Measurements from ENCODE around the gene RBM33. TPM values are rescaled to one million over a fixed set of nuclear protein-coding genes. Genes with fewer than 3 reads are reported as not detected.

Gene RBM33
- total and polyA plus RNA-seq, 9 of the 15 experiments (the other 6 are each of a cell fraction or from before 2014, with no cell fraction given), result 4.4 to 80.7 (median 27.3) TPM

GRCh38 chr7:155735442-155736115, 91.1 kb downstream of the RBM33 start:
- ATAC-seq (no peak), DNase-seq (ENCODE audit: extremely low read depth in 1 of 4, low spot score in 3 of 4) (no peak), FAIRE-seq (no peak)
- H3K27me3 ChIP-seq (ENCODE audit: control insufficient read depth in 2 of 2, insufficient read depth in 2 of 2, low read length in 2 of 2), result no peaks in the 10 kb centered on the region
- H3K27ac ChIP-seq (ENCODE audit: extremely low read depth, low read depth, low read length), result no peak overlapping the region
- no peak overlapping the region for H3K9ac ChIP-seq (ENCODE audit: insufficient read depth in 1 of 2, low read depth in 2 of 2, low read length in 2 of 2)
- H3K9me1 ChIP-seq (ENCODE audit: control insufficient read depth, insufficient read depth, low read length), result peaks cover 4% of the 10 kb centered on the region
- BruUV-seq (replicated peaks), result no TSS peak
- no peak overlapping the region for H3K4me2 ChIP-seq (ENCODE audit: insufficient read depth, low read length)
- no peaks in the 10 kb centered on the region for H3K9me3 ChIP-seq (replicated peaks; ENCODE audit: control insufficient read depth, insufficient read depth, low read depth, low read length)
- peaks cover 86% of the 10 kb centered on the region for H3K36me3 ChIP-seq (ENCODE audit: control insufficient read depth, insufficient read depth, low read length)
- intact Hi-C loops (cut with micrococcal nuclease) (no loop called here), in situ Hi-C loops (cut with MboI) (no loop called here)
- TF ChIP-seq FOS (IDR thresholded peaks at IDR 0.05; ENCODE audit: extremely low read depth, insufficient read length), result no peak
- no peak for TF ChIP-seq ELK3 (CRISPR knock-in tag; IDR thresholded peaks at IDR 0.05)
- TF ChIP-seq CEBPB (tag; IDR thresholded peaks at IDR 0.05), result peak; percentile 41; the same call in 1 of the 2 replicates
- POLR2A ChIA-PET, result no interaction called here
- H2AFZ ChIP-seq (ENCODE audit: low read depth, low read length), result no peak overlapping the region
- H3K4me3 ChIP-seq, result no peak overlapping the region
- WGBS (ENCODE audit: insufficient coverage, low coverage, missing lambda C conversion rate), result 92% methylated on average over 3 of the region's 3 CpGs
- no peaks in the 10 kb centered on the region for H3K4me1 ChIP-seq (replicated peaks in 1 of 2; ENCODE audit: control insufficient read depth in 2 of 2, insufficient read depth in 2 of 2, low read length in 2 of 2)
- H3K79me2 ChIP-seq (ENCODE audit: control insufficient read depth, insufficient read depth, low read length), result peaks cover 25% of the 10 kb centered on the region
- 0 out of 2 replicates have a peak, but pooled peaks cover 7% of the 10 kb centered on the region for H4K20me1 ChIP-seq (replicated peaks; ENCODE audit: control insufficient read depth, insufficient read depth, low read length)
- CTCF ChIA-PET (ENCODE audit: low intra/inter-chr PET ratio), result no interaction called here

GRCh38 chr7:155737590-155737989, 93.1 kb downstream of the RBM33 start:
- ChIA-PET CTCF (ENCODE audit: low intra/inter-chr PET ratio) (interaction anchor here (0.6 to 4.3 kb wide), 4 partner anchors 138 to 813 kb away, joined by 3 to 39 read pairs (median 8); no protein-coding TSS in a partner anchor), POLR2A (no interaction called here)
- FAIRE-seq (no peak), DNase-seq (ENCODE audit: extremely low read depth in 1 of 4, low spot score in 3 of 4) (no peak), ATAC-seq (no peak)
- no peak overlapping the region for H3K9ac ChIP-seq (ENCODE audit: insufficient read depth in 1 of 2, low read depth in 2 of 2, low read length in 2 of 2)
- in situ Hi-C loops (cut with MboI), result no loop called here
- H3K27me3 ChIP-seq (ENCODE audit: control insufficient read depth in 2 of 2, insufficient read depth in 2 of 2, low read length in 2 of 2), result no peaks in the 10 kb centered on the region
- H3K27ac ChIP-seq (ENCODE audit: extremely low read depth, low read depth, low read length), result no peak overlapping the region
- H2AFZ ChIP-seq (ENCODE audit: low read depth, low read length), result no peak overlapping the region
- no TSS peak for BruUV-seq (replicated peaks)
- peaks cover 91% of the 10 kb centered on the region for H3K36me3 ChIP-seq (ENCODE audit: control insufficient read depth, insufficient read depth, low read length)
- H3K4me3 ChIP-seq, result no peak overlapping the region
- no peak overlapping the region for H3K4me2 ChIP-seq (ENCODE audit: insufficient read depth, low read length)
- no peaks in the 10 kb centered on the region for H3K4me1 ChIP-seq (replicated peaks in 1 of 2; ENCODE audit: control insufficient read depth in 2 of 2, insufficient read depth in 2 of 2, low read length in 2 of 2)
- H3K9me3 ChIP-seq (replicated peaks; ENCODE audit: control insufficient read depth, insufficient read depth, low read depth, low read length), result no peaks in the 10 kb centered on the region
- 96% methylated on average over 4 of the region's 4 CpGs for whole genome bisulfite sequencing (ENCODE audit: insufficient coverage, low coverage, missing lambda C conversion rate)
- H4K20me1 ChIP-seq (replicated peaks; ENCODE audit: control insufficient read depth, insufficient read depth, low read length), result 0 out of 2 replicates have a peak, but pooled peaks cover 7% of the 10 kb centered on the region
- peaks cover 22% of the 10 kb centered on the region for H3K79me2 ChIP-seq (ENCODE audit: control insufficient read depth, insufficient read depth, low read length)
- intact Hi-C loops (cut with micrococcal nuclease), result no loop called here
- H3K9me1 ChIP-seq (ENCODE audit: control insufficient read depth, insufficient read depth, low read length), result peaks cover 4% of the 10 kb centered on the region
- TF ChIP-seq LCOR (CRISPR knock-in tag; IDR thresholded peaks at IDR 0.05) (no peak), BRD4 (IDR thresholded peaks at IDR 0.05) (no peak), PATZ1 (CRISPR knock-in tag; IDR thresholded peaks at IDR 0.05; ENCODE audit: borderline replicate concordance) (no peak), ZNF347 (CRISPR knock-in tag; IDR thresholded peaks at IDR 0.05; ENCODE audit: low read depth) (no peak), BACH1 (tag; IDR thresholded peaks at IDR 0.05) (no peak), CAMTA2 (CRISPR knock-in tag; conservative IDR thresholded peaks at IDR 0.05) (no peak), ELK3 (CRISPR knock-in tag; IDR thresholded peaks at IDR 0.05) (no peak)
- TF ChIP-seq, protein P1, sequence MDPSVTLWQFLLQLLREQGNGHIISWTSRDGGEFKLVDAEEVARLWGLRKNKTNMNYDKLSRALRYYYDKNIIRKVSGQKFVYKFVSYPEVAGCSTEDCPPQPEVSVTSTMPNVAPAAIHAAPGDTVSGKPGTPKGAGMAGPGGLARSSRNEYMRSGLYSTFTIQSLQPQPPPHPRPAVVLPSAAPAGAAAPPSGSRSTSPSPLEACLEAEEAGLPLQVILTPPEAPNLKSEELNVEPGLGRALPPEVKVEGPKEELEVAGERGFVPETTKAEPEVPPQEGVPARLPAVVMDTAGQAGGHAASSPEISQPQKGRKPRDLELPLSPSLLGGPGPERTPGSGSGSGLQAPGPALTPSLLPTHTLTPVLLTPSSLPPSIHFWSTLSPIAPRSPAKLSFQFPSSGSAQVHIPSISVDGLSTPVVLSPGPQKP (CRISPR knock-in tag; IDR thresholded peaks at IDR 0.05), result no peak

Data from K562 (cell line).